IPS DF 4.7 (cell line): ENCODE data around the gene CTH.
"Not testable (repeated sequence)": the region's sequence is repeated elsewhere in the genome, so short reads cannot be mapped to it uniquely, and the experiment has no call there.

Experiments used
- DNase-seq: peaks from one replicate; pipeline ENCODE4 v3.0.0-alpha.2; 2013; ENCODE audit warnings: low spot score; ENCODE audit errors: extremely low read depth

CTH gene

DNA sequence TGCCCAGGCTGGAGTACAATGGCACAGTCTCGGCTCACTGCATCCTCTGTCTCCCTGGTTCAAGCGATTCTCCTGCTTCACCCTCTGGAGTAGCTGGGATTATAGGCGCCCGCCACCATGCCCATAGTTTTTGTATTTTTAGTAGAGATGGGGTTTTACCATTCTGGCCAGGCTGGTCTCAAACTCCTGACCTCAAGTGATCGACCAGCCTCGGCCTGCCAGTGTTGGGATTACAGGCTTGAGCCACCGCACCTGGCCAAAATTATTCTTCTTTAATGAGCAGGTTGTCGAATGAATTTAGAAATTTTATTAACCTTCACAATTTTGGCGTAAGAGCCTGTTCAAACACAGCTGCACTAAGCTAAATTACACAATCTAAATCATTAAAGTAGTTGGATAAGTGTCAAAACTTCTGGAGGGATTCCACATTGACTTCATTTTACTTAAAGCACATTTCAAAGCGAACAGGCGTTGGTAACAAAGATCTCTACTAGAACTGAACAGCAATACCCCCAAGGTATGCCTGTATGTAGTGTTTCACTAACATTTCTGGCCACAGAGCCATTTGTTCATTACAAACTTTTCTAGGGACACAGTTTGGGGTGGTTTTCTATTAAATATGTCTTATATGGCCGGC is 5.2 kb upstream of the CTH start:
- no peak for DNase-seq

DNA sequence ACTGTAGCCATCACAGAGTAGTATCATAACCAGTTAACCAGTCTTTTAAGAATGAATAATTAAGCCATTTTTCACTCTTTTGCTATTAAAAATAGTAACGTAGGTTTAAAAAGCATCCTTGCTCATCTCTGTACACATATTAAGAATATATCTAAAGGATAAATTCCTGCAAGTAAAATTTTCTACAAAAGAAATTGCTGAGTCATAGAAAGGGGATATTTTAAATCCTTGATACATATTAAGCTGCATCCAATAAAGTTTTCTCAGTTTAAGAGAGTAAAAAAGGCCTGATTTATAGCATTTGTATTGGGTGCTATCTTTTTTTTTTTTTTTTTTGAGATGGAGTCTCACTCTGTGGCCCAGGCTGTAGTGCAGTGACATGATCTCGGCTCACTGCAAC is 1.9 kb upstream of the CTH start:
- no peak for DNase-seq

DNA sequence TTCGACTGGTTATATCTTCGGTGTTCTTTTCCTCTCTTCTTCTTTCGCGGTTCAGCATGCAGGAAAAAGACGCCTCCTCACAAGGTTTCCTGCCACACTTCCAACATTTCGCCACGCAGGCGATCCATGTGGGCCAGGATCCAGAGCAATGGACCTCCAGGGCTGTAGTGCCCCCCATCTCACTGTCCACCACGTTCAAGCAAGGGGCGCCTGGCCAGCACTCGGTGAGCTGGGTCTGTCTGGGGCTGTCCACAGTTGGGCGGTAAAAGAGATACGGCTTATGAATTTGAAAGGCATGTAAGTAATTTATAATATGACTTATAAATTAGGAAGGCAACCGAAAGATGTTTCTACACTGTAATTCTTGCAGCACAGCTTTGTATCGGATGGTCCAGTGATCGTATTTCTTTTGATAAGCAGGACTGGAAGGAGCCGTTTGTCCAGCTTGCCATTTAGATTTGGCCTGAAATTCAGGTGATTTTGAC is 334 bp downstream of the CTH start:
- DNase-seq, result no peak

DNA sequence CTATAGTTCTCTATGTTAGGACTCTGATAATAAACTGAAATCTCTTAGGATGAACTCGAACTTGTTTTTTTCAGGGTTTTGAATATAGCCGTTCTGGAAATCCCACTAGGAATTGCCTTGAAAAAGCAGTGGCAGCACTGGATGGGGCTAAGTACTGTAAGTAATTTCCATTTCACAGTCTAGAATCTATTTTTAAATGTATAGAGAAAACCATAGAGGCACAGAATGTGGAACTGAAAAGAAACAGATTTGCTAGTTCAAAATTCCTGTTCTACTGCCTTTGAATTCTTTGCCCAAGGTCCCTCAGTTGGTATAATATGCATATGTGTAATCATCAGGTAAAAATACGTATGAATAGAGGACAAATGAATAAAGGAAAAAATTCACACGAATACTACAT is 4.8 kb downstream of the CTH start:
- no peak for DNase-seq

DNA sequence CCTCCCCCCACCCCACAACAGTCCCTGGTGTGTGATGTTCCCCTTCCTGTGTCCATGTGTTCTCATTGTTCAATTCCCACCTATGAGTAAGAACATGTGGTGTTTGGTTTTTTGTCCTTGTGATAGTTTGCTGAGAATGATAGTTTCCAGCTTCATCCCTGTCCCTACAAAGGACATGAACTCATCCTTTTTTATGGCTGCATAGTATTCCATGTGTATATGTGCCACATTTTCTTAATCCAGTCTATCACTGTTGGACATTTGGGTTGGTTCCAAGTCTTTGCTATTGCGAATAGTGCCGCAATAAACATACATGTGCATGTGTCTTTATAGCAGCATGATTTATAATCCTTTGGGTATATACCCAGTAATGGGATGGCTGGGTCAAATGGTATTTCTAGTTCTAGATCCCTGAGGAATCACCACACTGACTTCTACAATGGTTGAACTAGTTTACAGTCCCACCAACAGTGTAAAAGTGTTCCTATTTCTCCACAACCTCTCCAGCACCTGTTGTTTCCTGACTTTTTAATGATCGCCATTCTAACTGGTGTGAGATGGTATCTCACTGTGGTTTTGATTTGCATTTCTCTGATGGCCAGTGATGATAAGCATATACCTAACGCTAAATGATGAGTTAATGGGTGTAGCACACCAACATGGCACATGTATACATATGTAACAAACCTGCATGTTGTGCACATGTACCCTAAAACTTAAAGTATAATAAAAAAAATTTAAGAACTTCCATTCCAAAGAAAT is 8.1 kb downstream of the CTH start:
- not testable (repeated sequence) for DNase-seq

DNA sequence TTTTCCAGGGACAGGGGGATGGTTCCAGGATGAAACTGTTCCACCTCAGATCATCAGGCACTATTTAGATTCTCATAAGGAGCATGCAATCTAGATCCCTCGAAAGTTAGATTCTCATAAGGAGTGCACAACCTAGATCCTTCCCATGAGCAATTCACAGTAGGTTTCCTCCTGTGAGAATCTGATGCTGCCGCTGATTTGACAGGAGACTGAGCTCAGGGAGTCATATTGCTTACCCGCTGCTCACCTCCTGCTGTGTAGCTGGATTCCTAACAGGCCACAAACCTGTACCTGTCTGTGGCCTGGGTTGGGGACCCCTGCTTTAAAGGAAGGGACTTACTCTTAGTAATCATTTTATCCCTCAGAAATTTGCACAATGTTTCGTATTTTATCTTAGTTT is 9.3 kb downstream of the CTH start:
- no peak for DNase-seq

DNA sequence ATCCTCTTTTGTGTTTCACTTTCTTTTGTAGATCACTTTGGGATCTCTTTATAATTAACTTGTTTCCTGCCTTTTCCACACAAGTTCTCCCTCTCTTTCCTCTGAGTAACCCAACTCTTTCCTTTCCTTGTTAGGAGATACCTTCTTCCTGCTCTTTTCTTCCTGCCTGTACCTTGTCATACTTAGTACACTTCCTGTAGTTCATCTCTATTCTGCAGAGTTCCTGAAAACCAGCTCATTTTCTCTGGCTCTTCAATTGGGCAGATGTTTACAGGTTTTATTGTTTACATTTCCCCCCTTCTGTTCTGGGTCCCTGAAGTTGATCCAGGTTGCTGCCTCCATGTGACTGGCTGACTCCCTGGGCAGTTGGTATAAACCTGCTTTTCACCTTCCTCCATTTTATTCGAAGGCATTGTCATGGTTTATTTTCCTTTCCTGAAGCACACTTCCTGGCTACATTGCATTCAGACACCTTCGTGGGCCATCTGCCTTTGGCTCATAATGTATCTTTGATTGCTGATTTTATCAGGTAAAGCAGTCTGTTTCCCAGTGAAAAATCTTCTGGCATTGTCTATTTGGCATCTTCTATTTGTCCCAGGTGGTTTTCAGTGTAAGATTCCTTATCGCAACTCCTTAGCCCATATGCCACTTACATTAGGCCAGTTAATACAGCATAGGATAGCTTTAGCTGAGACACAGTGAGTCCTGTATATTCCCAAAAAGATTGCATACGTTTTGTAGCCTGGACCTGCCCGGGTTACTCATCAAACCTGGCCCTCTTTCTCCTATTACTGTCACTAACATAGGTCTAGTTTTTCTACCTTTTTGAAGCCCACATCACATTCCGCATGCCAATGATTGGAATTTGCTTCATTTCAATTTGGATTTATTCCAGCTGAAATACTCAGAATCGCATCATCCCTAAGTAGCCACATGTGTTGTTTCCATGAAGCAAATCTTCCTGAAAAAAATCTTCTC is 15.4 kb downstream of the CTH start:
- DNase-seq, result no peak

DNA sequence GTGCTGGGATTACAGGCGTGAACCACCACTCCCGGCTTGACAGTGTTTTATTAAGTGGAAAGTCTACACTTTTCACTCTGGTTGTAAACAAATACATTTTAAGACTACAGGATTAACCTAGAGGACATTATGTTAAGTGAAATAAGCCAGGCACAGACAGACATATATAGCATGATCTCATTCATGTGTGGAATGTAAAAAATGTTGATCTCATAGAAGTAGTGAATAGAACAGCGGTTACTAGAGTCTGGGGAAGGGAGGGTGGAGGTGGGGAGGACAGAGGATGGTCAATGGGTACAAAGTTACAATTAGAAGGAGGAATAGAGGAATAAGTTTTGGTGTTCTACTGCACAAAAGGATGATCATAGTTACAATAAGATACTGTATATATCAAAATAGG is 16.9 kb downstream of the CTH start:
- no peak for DNase-seq

DNA sequence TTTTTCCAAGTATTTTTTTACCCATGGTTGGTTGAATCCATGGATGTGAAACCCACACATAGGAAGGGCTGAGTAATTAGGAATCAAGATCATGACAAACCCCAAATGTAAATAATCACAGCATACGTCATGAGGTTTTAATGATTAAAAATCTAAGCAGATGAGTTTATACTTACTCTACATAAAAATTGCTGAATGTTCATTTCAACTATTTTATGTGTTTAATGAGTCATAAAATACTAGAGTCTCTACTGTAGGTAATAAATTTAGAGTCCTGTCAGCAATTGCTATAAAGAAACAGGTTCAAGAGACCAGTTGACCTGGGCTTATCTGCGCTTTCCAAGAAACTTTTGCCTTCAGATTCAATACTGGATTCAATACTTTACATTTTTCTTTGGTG is 18.2 kb downstream of the CTH start:
- DNase-seq, result no peak

DNA sequence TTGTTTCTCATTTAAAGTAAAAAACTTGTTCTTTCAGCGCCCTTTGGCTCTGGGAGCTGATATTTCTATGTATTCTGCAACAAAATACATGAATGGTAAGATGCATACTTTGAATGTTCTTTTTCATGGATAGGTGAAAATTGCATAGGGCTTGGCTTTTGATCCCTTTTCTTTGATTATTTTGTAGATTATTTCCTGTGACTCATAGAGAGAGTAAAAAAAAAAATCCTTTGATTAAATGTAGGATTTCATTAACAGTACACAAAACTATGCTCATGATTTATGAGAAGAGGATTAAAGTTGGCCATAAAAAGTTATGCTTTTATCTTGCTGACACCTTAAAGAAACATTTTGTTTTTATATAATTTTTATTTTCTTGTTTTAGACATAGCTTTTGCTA is 18.7 kb downstream of the CTH start:
- DNase-seq, result no peak

DNA sequence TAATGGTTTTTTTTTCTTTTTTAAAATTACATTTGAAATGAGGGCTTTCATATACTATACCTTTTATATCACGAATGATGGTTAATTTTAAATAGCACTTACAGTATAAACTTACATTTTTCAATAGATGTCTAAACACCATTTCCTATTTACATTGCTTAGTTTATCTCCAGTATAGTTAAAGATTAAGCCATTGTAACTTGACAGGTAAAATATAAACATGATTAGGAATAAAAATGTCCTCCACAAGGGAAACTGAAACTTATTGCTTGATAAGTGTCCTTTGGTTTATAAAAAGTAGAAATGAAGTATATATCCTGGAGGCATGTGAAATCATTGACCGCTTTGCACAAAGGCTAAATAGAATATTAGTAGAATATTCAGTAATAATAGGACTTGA is 20.2 kb downstream of the CTH start:
- DNase-seq, result no peak

DNA sequence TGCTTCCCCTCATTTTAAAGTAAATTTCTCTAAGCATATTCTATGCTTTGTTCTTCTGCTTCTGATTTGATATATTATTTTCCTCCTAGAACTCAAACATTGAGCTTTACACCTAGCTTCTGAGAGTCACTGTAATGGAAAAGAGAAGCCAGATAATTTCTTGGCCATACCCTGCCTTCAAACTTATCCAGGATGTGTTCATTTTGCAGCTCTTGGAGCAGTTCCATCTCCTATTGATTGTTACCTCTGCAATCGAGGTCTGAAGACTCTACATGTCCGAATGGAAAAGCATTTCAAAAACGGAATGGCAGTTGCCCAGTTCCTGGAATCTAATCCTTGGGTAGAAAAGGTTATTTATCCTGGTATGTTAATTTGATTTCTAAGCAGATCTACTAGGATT is 20.8 kb downstream of the CTH start:
- no peak for DNase-seq

DNA sequence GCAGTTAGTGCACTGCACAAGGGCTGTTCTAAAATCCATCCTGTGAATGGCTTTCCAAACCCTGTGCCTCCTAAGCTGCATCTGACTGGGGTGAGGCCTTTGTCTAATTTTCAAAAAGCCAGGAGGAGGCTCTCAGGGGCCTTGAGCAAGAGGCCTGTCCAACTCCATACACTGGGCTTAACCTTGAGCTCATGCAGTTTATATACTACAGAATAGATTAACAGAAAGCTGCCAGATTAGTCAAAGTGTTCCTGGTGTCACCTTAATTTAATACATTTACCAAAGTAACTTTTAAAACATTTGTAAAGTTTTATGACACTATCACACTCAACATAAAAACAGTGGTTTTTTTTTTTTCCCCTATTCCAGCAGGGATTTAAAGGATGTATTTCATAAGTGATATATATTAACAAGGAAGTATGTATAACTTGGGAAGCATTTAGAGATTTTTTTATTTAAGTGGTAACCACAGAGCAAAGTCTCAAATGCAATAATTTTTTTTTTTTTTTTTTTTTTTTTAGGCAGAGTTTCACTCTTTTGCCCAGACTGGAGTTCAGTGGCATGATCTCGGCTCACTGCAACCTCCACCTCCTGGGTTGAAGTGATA is 23.3 kb downstream of the CTH start:
- DNase-seq, result no peak

DNA sequence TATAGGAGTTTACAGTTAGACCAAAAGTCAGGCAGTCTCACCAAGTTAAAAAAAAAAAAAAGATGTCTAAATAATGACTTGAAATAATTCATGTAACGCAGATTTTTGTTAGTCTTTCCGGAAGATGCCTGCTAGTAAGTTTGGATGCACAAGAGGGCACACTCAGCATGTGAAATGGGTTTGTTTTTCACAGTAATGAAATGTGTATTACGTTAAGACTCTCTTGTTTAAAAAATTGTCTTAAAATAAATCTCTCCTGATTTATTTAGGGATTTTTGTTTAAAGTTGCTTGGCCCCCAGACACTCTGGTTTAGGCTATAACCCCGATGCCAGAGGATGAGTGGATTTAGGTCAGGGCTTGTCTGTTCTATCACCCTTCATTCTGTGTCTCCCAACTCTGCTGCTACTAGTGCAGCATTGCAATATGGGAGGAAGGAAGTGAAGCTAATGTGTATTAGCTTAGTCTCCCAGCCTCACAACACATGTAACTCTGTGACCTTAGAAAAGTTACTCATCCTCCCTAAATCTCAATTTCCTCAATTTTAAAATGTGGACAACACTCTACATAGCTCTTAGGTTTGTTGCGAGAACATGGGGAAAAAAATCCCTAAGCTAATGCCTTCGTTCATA is 25.7 kb downstream of the CTH start:
- DNase-seq, result no peak

DNA sequence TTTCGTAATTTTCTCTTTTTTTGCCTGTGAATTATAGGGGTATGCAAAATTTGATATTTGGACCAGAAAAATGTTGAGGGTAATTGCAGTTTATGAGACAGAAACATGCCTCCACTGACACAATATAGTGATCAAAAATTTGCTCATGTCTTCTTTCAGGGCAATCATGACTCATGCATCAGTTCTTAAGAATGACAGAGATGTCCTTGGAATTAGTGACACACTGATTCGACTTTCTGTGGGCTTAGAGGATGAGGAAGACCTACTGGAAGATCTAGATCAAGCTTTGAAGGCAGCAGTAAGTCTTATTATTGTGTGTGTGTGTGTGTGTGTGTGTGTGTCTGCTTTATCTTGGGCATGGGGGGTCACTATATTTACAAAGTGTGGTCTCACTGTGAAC is 27.5 kb downstream of the CTH start:
- no peak for DNase-seq

DNA sequence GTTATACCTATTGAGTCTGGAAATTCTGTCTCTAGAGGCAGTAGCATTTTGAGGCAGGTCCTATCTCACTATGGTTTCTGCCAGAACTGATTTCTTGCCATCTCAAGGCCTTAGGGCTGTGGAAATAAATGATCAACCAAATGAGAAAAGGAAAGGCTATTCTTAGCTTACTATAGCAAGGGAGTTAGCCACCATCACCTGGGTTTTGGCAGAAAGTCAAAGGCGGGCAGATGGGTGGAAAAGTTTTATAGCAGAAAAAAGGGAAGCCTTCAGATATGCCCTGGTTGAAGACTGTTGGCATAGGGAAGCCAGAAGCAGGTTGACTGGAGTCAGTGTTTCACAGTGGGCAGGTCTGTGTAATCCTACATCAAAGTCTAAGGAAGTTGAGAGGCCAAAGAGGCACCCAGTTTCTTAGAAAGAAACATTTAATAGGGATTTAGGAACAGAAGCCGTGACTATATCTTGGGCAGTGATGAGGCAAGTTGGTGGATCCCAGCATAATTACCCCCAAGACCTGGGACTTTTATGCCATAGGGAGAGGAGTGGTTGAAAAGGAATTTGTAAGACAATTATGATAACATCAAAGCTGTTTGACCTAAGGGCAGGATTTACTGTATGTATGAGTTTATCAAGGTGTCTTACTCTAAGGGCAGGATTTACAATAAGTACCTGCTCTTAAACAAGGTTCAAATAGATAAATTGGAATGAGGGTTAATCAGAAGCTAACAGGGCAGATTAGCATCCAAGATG is 29.7 kb downstream of the CTH start:
- DNase-seq, result no peak

DNA sequence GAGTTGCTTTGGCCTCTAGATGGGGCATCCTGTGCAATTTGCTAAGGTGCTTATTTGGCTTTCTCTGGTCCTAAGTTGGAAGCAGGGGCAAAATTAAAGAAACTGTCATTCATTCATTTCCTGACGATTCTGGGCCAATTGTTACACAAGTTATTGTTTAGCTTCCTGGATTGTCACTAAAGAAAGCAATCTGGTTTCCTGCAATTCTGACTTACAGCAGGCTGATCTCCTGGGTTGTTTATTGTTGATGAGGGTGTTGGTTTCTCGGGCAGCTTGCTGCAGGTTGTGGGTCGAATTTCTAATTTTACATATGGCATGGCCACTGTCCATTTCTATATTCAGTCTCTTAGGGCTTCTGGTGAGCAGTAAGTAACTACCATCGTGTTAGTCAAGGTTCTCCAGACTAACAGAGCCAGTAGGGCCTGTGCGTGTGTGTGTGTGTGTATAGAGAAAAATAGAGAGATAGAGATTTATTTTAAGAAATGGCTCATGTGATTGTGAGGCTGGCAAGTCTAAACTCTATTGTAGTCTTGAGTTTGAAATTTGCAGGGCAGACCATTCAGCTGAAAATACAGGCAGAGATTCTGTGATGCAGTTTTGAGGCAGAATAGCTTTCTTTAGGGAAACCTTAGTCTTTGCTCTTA is 30.4 kb downstream of the CTH start:
- no peak for DNase-seq

DNA sequence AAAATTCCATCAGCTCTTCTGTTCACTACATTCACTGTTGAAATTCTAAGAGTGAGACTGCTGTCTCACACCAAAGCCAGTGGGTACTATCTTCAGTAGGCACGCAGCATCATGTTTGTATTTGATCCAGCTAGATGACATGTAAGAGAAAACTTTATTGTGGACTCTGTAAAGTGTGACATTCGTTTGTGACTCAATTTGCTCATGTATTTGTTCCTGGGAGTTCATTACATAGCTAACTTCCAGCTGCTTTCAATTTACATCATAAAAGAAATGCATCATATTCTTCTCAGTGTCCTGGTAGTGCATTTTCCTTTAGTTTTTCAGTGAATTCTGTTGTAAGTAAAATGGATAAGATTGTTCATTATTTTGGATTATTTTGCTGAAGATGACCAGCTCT is 31.4 kb downstream of the CTH start:
- no peak for DNase-seq

DNA sequence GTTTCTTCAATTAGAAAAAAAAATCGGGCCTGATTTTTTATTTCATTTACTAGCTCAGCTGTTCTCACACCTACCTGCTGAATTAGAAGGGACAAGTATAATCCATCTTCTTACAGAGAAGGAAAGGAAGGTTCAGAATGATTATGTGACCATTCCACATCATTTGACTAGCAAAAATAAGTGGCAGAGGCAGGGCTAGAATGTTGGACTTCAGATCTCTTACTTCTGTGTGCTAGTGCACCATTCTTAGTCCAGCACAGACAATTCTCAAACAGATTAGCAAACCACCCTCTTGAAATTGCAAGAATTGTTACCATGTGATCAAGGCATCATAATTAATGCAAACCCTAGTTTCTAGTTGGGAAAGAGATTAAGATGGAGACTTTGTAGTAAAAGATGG is 32.7 kb downstream of the CTH start:
- no peak for DNase-seq

DNA sequence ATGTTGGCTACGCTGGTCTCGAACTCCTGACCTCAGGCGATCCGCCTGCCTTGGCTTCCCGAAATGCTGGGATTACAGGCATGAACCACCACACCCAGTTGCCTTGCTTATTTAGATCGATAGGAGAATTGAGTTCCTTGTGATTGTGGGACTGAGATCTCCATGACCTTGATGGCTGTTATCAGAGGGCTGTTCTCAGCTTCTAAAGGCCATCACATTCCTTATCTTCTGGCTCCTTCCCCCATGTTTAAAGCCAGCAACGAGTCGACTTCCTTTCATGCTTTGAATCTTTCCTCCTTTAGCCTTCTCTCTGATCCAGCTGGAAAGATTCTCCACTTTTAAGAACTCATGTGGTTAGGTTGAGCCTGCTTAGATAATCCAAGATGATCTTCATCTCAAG is 38.0 kb downstream of the CTH start:
- no peak for DNase-seq
